CD4-positive, CD25-positive, alpha-beta regulatory T cell (primary cell): ENCODE data around the gene ACER3. TPM values are rescaled to one million over a fixed set of nuclear protein-coding genes. Genes with fewer than 3 reads are reported as not detected.
"Not testable (repeated sequence)": the region's sequence is repeated elsewhere in the genome, so short reads cannot be mapped to it uniquely, and the experiment has no call there.

Source experiments
- ATAC-seq, 2 donors: fragments of 150-1000 bp; cut with Tn5 transposase; one replicate each; pipeline ENCODE4 v1.10.0; 2021; ENCODE audit warnings: low read depth in 2 of 2, moderate number of reproducible peaks in 2 of 2, moderate library complexity in 1 of 2
- DNase-seq, 3 donors: peaks; one replicate each; pipeline versions ENCODE4 v3.0.0 to v3.0.0-alpha.2; 2012 to 2022; ENCODE audit warnings: mixed read lengths in 1 of 3
- H3K27ac ChIP-seq: one replicate; pipeline ENCODE4 v1.7.0; 2013; ENCODE audit warnings: mild to moderate bottlenecking, low read length; ENCODE audit not compliant: insufficient read depth, poor library complexity, severe bottlenecking
- H3K27me3 ChIP-seq: one replicate; pipeline ENCODE4 v1.7.0; 2013; ENCODE audit warnings: low read length; ENCODE audit not compliant: control insufficient read depth, insufficient read depth
- H3K36me3 ChIP-seq: one replicate; pipeline ENCODE4 v1.7.0; 2013; ENCODE audit warnings: mild to moderate bottlenecking, low read length, moderate library complexity; ENCODE audit not compliant: control insufficient read depth, insufficient read depth
- H3K4me1 ChIP-seq: 2 replicates; pipeline ENCODE4 v1.7.0; 2013; ENCODE audit warnings: mild to moderate bottlenecking, low read length; ENCODE audit not compliant: insufficient read depth, control insufficient read depth, poor library complexity, severe bottlenecking
- H3K4me3 ChIP-seq: one replicate; pipeline ENCODE4 v1.7.0; 2013; ENCODE audit warnings: low read depth, mild to moderate bottlenecking, low read length, moderate library complexity
- H3K9me3 ChIP-seq, 2 experiments: 1 replicate in 1 of 2; 2 replicates in 1 of 2; pipeline ENCODE4 v1.7.0; 2013; ENCODE audit warnings: low read length in 2 of 2, mild to moderate bottlenecking in 1 of 2, moderate library complexity in 1 of 2; ENCODE audit not compliant: control insufficient read depth in 2 of 2
- H3K27ac Mint-ChIP-seq, 3 donors: one replicate each; pipeline ENCODE4 v1.8.0; 2020 to 2022; ENCODE audit warnings: mild to moderate bottlenecking in 3 of 3, mixed read lengths in 3 of 3, moderate library complexity in 2 of 3
- H3K27me3 Mint-ChIP-seq: one replicate; pipeline ENCODE4 v1.8.0; 2022; ENCODE audit warnings: mild to moderate bottlenecking, mixed read lengths
- H3K36me3 Mint-ChIP-seq: one replicate; pipeline ENCODE4 v1.8.0; 2020; ENCODE audit warnings: mixed read lengths
- H3K4me1 Mint-ChIP-seq, 4 donors: one replicate each; pipeline ENCODE4 v1.8.0; 2020 to 2022; ENCODE audit warnings: mixed read lengths in 4 of 4, mild to moderate bottlenecking in 1 of 4
- H3K4me3 Mint-ChIP-seq, 4 donors: one replicate each; pipeline ENCODE4 v1.8.0; 2020 to 2022; ENCODE audit warnings: mild to moderate bottlenecking in 4 of 4, mixed read lengths in 4 of 4, moderate library complexity in 3 of 4
- H3K9me3 Mint-ChIP-seq, 7 donors: one replicate each; pipeline ENCODE4 v1.8.0; 2020 to 2022; ENCODE audit warnings: mixed read lengths in 7 of 7, mild to moderate bottlenecking in 3 of 7, moderate library complexity in 2 of 7
- polyA plus RNA-seq, 4 donors: library from polyadenylated mRNA; unstranded; fragments of 300-500 nt; fragmentation: Illumina TruSeq; gene quantifications; one replicate each; pipeline ENCODE4 v1.2.3, GENCODE V29; 2021
- total RNA-seq: library from RNA; stranded (reverse); gene quantifications from one replicate; pipeline ENCODE4 v1.2.3, GENCODE V29; 2022

Gene ACER3
- total and polyA plus RNA-seq, 5 donors from 2014 or later, result 2.6 to 11.8 (median 4.4) TPM

DNA sequence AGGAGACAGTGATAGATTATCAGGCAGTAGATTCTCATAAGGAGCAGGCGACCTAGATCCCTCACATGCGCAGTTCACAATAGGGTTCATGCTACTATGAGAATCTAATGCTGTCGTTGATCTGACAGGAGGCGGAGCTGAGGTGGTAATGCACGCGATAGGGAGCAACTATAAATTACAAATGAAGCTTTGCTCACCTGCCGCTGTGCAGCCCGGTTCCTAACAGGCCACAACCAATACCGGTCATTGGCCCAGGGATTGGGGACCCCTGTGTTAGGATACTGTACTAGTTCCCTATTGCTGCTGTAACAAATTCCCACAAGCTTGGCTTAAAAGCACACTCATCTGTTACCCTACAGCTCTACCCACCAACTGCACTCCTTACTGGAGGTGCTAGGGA lies 184.2 kb downstream of the ACER3 start:
- Mint-ChIP-seq H3K9me3 (no peaks in the 10 kb centered on the region), H3K27me3 (peaks cover 26% of the 10 kb centered on the region), H3K27ac (no peak overlapping the region), H3K4me1 (peaks cover 0 to 15% (median 9%) of the 10 kb centered on the region in 4 donors), H3K4me3 (no peak overlapping the region), H3K36me3 (no peaks in the 10 kb centered on the region)
- no peaks in the 10 kb centered on the region for H3K36me3 ChIP-seq
- no peaks in the 10 kb centered on the region for H3K9me3 ChIP-seq
- DNase-seq, result no peak
- peaks cover 7% of the 10 kb centered on the region for H3K27me3 ChIP-seq
- no peak for ATAC-seq
- H3K27ac ChIP-seq, result no peak overlapping the region
- H3K4me1 ChIP-seq, result peaks cover 14% of the 10 kb centered on the region
- H3K4me3 ChIP-seq, result no peak overlapping the region

DNA sequence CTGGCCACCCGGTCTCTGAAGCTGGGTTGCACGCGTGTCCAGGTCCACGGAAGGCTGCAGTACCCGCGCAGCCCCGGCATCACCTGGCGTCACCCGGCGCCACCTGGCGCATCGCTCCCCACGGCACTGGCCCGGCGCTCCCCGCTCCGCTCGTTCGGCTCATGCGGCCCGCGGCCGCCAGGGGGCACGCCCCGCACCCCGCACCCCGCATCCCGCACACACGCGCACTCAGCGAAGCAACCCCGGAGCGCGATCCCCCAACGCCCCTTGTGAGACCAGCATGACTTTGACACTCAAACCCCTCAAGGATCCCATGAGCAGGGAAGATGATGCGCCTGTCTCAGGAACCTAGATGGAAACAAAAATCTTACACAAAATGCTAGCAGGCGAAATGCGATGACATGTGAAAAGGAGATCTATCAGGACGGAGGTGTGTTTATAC lies 185.4 kb downstream of the ACER3 start:
- no peaks in the 10 kb centered on the region for H3K9me3 ChIP-seq
- peak; percentile 25 to 61 (median 50) for DNase-seq
- ATAC-seq, result no peak
- no peaks in the 10 kb centered on the region for H3K36me3 ChIP-seq
- H3K27me3 ChIP-seq, result peaks cover 7% of the 10 kb centered on the region
- Mint-ChIP-seq H3K27me3 (peaks cover 26% of the 10 kb centered on the region), H3K36me3 (no peaks in the 10 kb centered on the region), H3K27ac (no peak overlapping the region), H3K4me3 (peak overlapping the region in 2 of 4 donors; percentile 14 to 41), H3K4me1 (peaks cover 0 to 15% (median 9%) of the 10 kb centered on the region in 4 donors), H3K9me3 (no peaks in the 10 kb centered on the region)
- H3K4me1 ChIP-seq, result peaks cover 14% of the 10 kb centered on the region
- no peak overlapping the region for H3K4me3 ChIP-seq
- H3K27ac ChIP-seq, result no peak overlapping the region

DNA sequence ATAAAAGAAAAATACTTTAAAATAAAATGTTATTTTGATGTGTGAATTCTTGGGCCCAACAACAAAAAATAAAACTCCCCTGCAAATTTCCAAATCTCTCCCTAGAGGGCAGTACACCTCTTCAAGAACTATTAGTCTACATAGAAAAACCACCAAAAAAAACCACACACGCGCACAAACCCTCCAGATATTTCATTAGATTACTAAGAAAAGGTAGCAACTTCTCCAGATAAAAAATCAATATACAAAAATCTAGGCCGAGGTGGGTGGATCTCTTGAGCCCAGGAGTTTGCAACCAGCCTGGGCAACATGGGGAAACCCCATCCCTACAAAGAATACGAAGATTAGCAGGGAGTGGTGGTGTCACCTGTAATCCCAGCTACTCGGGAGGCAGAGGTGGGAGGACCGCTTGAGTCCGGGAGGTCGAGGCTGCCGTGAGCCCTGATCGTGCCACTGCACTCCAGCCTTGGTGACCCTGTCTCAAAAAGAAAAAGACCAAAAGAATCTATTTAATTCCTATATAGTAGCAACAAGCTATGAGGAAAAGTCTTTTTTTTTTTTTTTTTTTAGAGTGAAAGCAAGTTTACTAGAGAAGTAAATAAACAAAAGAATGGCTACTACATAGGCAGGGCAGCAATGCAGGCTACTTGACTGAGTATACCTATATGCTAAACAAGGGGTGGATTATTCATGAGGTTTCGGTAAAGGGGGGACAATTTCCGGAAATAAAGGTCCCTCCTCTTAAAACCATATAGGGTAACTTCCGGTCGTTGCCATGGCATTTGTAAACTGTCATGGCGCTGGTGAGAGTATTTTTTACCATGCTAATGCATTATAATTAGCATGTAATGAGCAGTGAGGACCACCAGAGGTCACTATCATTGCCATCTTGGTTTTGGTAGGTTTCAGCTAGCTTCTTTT lies 186.5 kb downstream of the ACER3 start:
- peak; percentile 79 to 95 (median 93) for DNase-seq
- Mint-ChIP-seq H3K4me3 (peak overlapping the region; percentile 34 to 89 (median 77)), H3K27ac (peak overlapping the region; percentile 58 to 89 (median 68)), H3K4me1 (peaks cover 0 to 15% (median 9%) of the 10 kb centered on the region in 4 donors), H3K27me3 (peaks cover 34% of the 10 kb centered on the region), H3K36me3 (no peaks in the 10 kb centered on the region), H3K9me3 (no peaks in the 10 kb centered on the region)
- H3K9me3 ChIP-seq, result no peaks in the 10 kb centered on the region
- peaks cover 14% of the 10 kb centered on the region for H3K4me1 ChIP-seq
- peaks cover 7% of the 10 kb centered on the region for H3K27me3 ChIP-seq
- H3K4me3 ChIP-seq, result peak overlapping the region; percentile 77
- ATAC-seq, result peak; percentile 90 to 94
- H3K36me3 ChIP-seq, result no peaks in the 10 kb centered on the region
- peak overlapping the region; percentile 73 for H3K27ac ChIP-seq

- H3K4me3 Mint-ChIP-seq, result peak overlapping the region in 1 of 4 donors; percentile 34
- peak in 1 of 3 donors; percentile 21 for DNase-seq
- H3K27ac Mint-ChIP-seq, H3K4me3 ChIP-seq, H3K9me3 ChIP-seq, ATAC-seq, H3K36me3 ChIP-seq, H3K27me3 ChIP-seq, H3K9me3 Mint-ChIP-seq, H3K36me3 Mint-ChIP-seq, H3K27ac ChIP-seq: not testable (repeated sequence)
- H3K27me3 Mint-ChIP-seq, result peaks cover 31% of the 10 kb centered on the region
- peaks cover 0 to 15% (median 9%) of the 10 kb centered on the region in 4 donors for H3K4me1 Mint-ChIP-seq
- H3K4me1 ChIP-seq, result peaks cover 14% of the 10 kb centered on the region
Measured at GRCh38 chr11:77047928-77048446, 187.3 kb downstream of the ACER3 start.

- ATAC-seq (no peak), DNase-seq (no peak)
- H3K36me3 Mint-ChIP-seq, result no peaks in the 10 kb centered on the region
- no peak overlapping the region for H3K27ac Mint-ChIP-seq
- no peaks in the 10 kb centered on the region for H3K9me3 ChIP-seq
- H3K27ac ChIP-seq, result no peak overlapping the region
- peaks cover 7% of the 10 kb centered on the region for H3K27me3 ChIP-seq
- H3K9me3 Mint-ChIP-seq, result no peaks in the 10 kb centered on the region
- no peak overlapping the region for H3K4me3 ChIP-seq
- peaks cover 14% of the 10 kb centered on the region for H3K4me1 ChIP-seq
- no peaks in the 10 kb centered on the region for H3K36me3 ChIP-seq
- peaks cover 25% of the 10 kb centered on the region for H3K27me3 Mint-ChIP-seq
- peaks cover 0 to 15% (median 9%) of the 10 kb centered on the region in 4 donors for H3K4me1 Mint-ChIP-seq
- no peak overlapping the region for H3K4me3 Mint-ChIP-seq
Measured at GRCh38 chr11:77049026-77049425, 188.3 kb downstream of the ACER3 start.

GRCh38 chr11:77051511-77051910 lies 190.8 kb downstream of the ACER3 start:
- no peak overlapping the region for H3K4me3 Mint-ChIP-seq
- no peak overlapping the region for H3K27ac ChIP-seq
- H3K27me3 Mint-ChIP-seq, result peaks cover 14% of the 10 kb centered on the region
- no peaks in the 10 kb centered on the region for H3K36me3 ChIP-seq
- no peaks in the 10 kb centered on the region for H3K36me3 Mint-ChIP-seq
- no peak overlapping the region for H3K4me3 ChIP-seq
- H3K9me3 ChIP-seq, result peaks cover 0 to 7% of the 10 kb centered on the region in 2 experiments
- H3K4me1 ChIP-seq, result peaks cover 6% of the 10 kb centered on the region
- no peak for ATAC-seq
- H3K4me1 Mint-ChIP-seq, result peaks cover 0 to 12% (median 5%) of the 10 kb centered on the region in 4 donors
- peaks cover 0 to 9% (median 0%) of the 10 kb centered on the region in 7 donors for H3K9me3 Mint-ChIP-seq
- DNase-seq, result no peak
- no peaks in the 10 kb centered on the region for H3K27me3 ChIP-seq
- no peak overlapping the region for H3K27ac Mint-ChIP-seq

GRCh38 chr11:77052518-77052917 lies 191.8 kb downstream of the ACER3 start:
- no peaks in the 10 kb centered on the region for H3K27me3 ChIP-seq
- DNase-seq (no peak), ATAC-seq (no peak)
- H3K4me1 Mint-ChIP-seq, result peaks cover 0 to 2% (median 0%) of the 10 kb centered on the region in 4 donors
- no peak overlapping the region for H3K27ac ChIP-seq
- H3K4me1 ChIP-seq, result no peaks in the 10 kb centered on the region
- no peak overlapping the region for H3K4me3 Mint-ChIP-seq
- peaks cover 0 to 14% of the 10 kb centered on the region in 2 experiments for H3K9me3 ChIP-seq
- H3K27me3 Mint-ChIP-seq, result peaks cover 8% of the 10 kb centered on the region
- H3K36me3 Mint-ChIP-seq, result no peaks in the 10 kb centered on the region
- H3K36me3 ChIP-seq, result no peaks in the 10 kb centered on the region
- no peak overlapping the region for H3K4me3 ChIP-seq
- peaks cover 0 to 14% (median 0%) of the 10 kb centered on the region in 7 donors for H3K9me3 Mint-ChIP-seq
- no peak overlapping the region for H3K27ac Mint-ChIP-seq
